ENCODE data around the gene LRP1B.

- TF ChIP-seq CTCF (IDR thresholded peaks at IDR 0.05; ENCODE audit: poor library complexity, severe bottlenecking) = no peak
- TF ChIP-seq EP300 (conservative IDR thresholded peaks at IDR 0.05; ENCODE audit: poor library complexity, severe bottlenecking) = no peak
- no peak for TF ChIP-seq POLR2AphosphoS5 (IDR thresholded peaks at IDR 0.05)
- TF ChIP-seq REST (IDR thresholded peaks at IDR 0.05; ENCODE audit: borderline replicate concordance) = no peak
- TF ChIP-seq EZH2 (IDR thresholded peaks at IDR 0.05; ENCODE audit: borderline replicate concordance, insufficient read depth, low read length, poor library complexity, severe bottlenecking) = no peak
- no peak for TF ChIP-seq MXI1 (conservative IDR thresholded peaks at IDR 0.05; ENCODE audit: poor library complexity, severe bottlenecking)
Measured at GRCh38 chr2:141653184-141653583, 477.6 kb downstream of the LRP1B start.

Measured in neural cell (in vitro differentiated cells).